SK-N-SH (cell line): ENCODE results near the gene PIP4K2A. TPM values are rescaled to one million over a fixed set of nuclear protein-coding genes. Genes with fewer than 3 reads are reported as not detected.

Source experiments
- CTCF ChIA-PET: fragments of 300-600, 350-600 bp; formaldehyde crosslinking; extraction: SDS; loops from one replicate; lab custom pipeline; 2021; lab: Yijun Ruan, JAX
- POLR2A ChIA-PET: fragments of 350-600 bp; sonication (Branson Sonifier 250); formaldehyde crosslinking; extraction: SDS; loops from one replicate; lab custom pipeline; 2020; ENCODE audit warnings: antibody characterized with exemption, inconsistent platforms; lab: Yijun Ruan, JAX
- DNase-seq: peaks from one replicate; pipeline ENCODE4 v3.0.0; 2012
- H2AFZ ChIP-seq: fragments of 200-600 bp; sonication (generic); 2 replicates; pipeline ENCODE4 v1.8.1; 2016; ENCODE audit warnings: antibody characterized with exemption, mild to moderate bottlenecking, low read depth
- H3F3A ChIP-seq: fragments of 200-600 bp; sonication (generic); replicated peaks from 2 replicates; pipeline ENCODE3; 2016; ENCODE audit warnings: antibody characterized with exemption, mild to moderate bottlenecking; ENCODE audit not compliant: insufficient read depth
- H3K27ac ChIP-seq, 2 experiments: fragments of 200-500 bp in 1 of 2; fragments of 200-600 bp in 1 of 2; sonication (Bioruptor generic) in 1 of 2; sonication (generic), shearing (Covaris generic) in 1 of 2; 2 replicates each; pipeline versions ENCODE4 v1.5.1 to v1.6.1; 2014 to 2016; ENCODE audit warnings: low read depth in 2 of 2, inconsistent platforms in 1 of 2, low read length in 1 of 2, mild to moderate bottlenecking in 1 of 2, mixed read lengths in 1 of 2
- H3K27me3 ChIP-seq: fragments of 200-600 bp; sonication (generic), shearing (Covaris generic); 2 replicates; pipeline ENCODE4 v1.6.1; 2016; ENCODE audit warnings: mixed run types; ENCODE audit not compliant: insufficient read depth
- H3K36me3 ChIP-seq, 2 experiments: fragments of 200-500 bp in 1 of 2; fragments of 200-600 bp in 1 of 2; sonication (Bioruptor generic) in 1 of 2; sonication (generic) in 1 of 2; replicated peaks in 1 of 2; 2 replicates each; pipeline versions ENCODE3 to v1.5.1; 2014 to 2016; ENCODE audit warnings: low read length in 1 of 2, mild to moderate bottlenecking in 1 of 2; ENCODE audit not compliant: insufficient read depth in 2 of 2, control insufficient read depth in 1 of 2
- H3K4me1 ChIP-seq, 2 experiments: fragments of 200-500 bp in 1 of 2; fragments of 200-600 bp in 1 of 2; sonication (Bioruptor generic) in 1 of 2; sonication (generic), shearing (Covaris generic) in 1 of 2; 2 replicates each; pipeline versions ENCODE4 v1.5.1 to v1.6.1; 2014 to 2016; ENCODE audit warnings: low read depth in 1 of 2, low read length in 1 of 2, mixed run types in 1 of 2; ENCODE audit not compliant: insufficient read depth in 2 of 2, control insufficient read depth in 1 of 2
- H3K4me2 ChIP-seq: fragments of 200-600 bp; sonication (generic), shearing (Covaris generic); 2 replicates; pipeline ENCODE4 v1.6.1; 2017; ENCODE audit warnings: mixed run types
- H3K4me3 ChIP-seq, 2 experiments: fragments of 200-500 bp in 1 of 2; fragments of 200-600 bp in 1 of 2; sonication (Bioruptor generic) in 1 of 2; sonication (generic), shearing (Covaris generic) in 1 of 2; 2 replicates each; pipeline versions ENCODE4 v1.5.1 to v1.8.1; 2014 to 2016; ENCODE audit warnings: low read depth in 2 of 2, inconsistent platforms in 1 of 2, low read length in 1 of 2, mild to moderate bottlenecking in 1 of 2, mixed read lengths in 1 of 2, moderate library complexity in 1 of 2
- H3K79me2 ChIP-seq: fragments of 200-600 bp; sonication (generic); 2 replicates; pipeline ENCODE4 v1.8.1; 2017; ENCODE audit warnings: mild to moderate bottlenecking; ENCODE audit not compliant: insufficient read depth
- H3K9ac ChIP-seq: fragments of 200-600 bp; sonication (generic); 2 replicates; pipeline ENCODE4 v1.6.1; 2017; ENCODE audit warnings: mixed run types
- H3K9me2 ChIP-seq: fragments of 200-600 bp; sonication (generic); 2 replicates; pipeline ENCODE4 v1.6.1; 2017; ENCODE audit warnings: mixed run types
- H3K9me3 ChIP-seq: fragments of 200-600 bp; sonication (generic); 2 replicates; pipeline ENCODE4 v1.6.1; 2017; ENCODE audit warnings: mixed run types, mild to moderate bottlenecking, moderate library complexity
- H4K20me1 ChIP-seq: fragments of 200-600 bp; sonication (generic); 2 replicates; pipeline ENCODE4 v1.6.1; 2017; ENCODE audit warnings: mild to moderate bottlenecking, mixed run types; ENCODE audit not compliant: insufficient read depth
- EZH2phosphoT487 ChIP-seq: fragments of 200-600 bp; sonication (generic); IDR thresholded peaks from 2 replicates; pipeline ENCODE4 v1.6.1; 2017; ENCODE audit warnings: low read depth, mixed run types, mild to moderate bottlenecking, antibody characterized with exemption, moderate library complexity, borderline replicate concordance
- MEF2A ChIP-seq: IDR thresholded peaks from 2 replicates; pipeline ENCODE4 v1.4.0; 2012; ENCODE audit warnings: low read depth, borderline replicate concordance
- MXI1 ChIP-seq: IDR thresholded peaks from 2 replicates; pipeline ENCODE4 v1.6.1; 2012; ENCODE audit warnings: mild to moderate bottlenecking, low read depth, low read length, improper control_type of control experiment
- RAD21 ChIP-seq: IDR thresholded peaks from 2 replicates; pipeline ENCODE4 v1.6.1; 2012; ENCODE audit warnings: mild to moderate bottlenecking, low read length
- TCF12 ChIP-seq: IDR thresholded peaks from 2 replicates; pipeline ENCODE4 v1.4.0; 2012
- TEAD4 ChIP-seq: IDR thresholded peaks from 2 replicates; pipeline ENCODE4 v1.4.0; 2012; ENCODE audit warnings: mild to moderate bottlenecking, borderline replicate concordance; ENCODE audit not compliant: insufficient read depth
- WGBS: methylation state at CpG from one replicate; pipeline ENCODE4 v1.1.6; 2017; ENCODE audit warnings: low lambda C conversion rate; 5-methylcytosine and 5-hydroxymethylcytosine counted together
- polyA plus RNA-seq, 3 experiments: library from polyadenylated mRNA; depleted of rRNA; stranded (reverse); fragments of >200 nt; gene quantifications; 2 replicates each; pipeline ENCODE4 v1.2.3, GENCODE V29; 2012
- TF ChIP-seq, protein P1 (sequence below): fragments of 150-350 bp; IDR thresholded peaks from 2 replicates; pipeline ENCODE4 v1.6.1; 2016; ENCODE audit warnings: mild to moderate bottlenecking, low read depth, low read length
- TF ChIP-seq, protein P2 (sequence below): IDR thresholded peaks from 2 replicates; pipeline ENCODE4; 2012
- TF ChIP-seq, protein P3 (sequence below): IDR thresholded peaks from 2 replicates; pipeline ENCODE4 v1.4.0; 2012; ENCODE audit warnings: low read depth, borderline replicate concordance
- TF ChIP-seq, protein P4 (sequence below): IDR thresholded peaks from 2 replicates; pipeline ENCODE4 v1.4.0; 2012; ENCODE audit warnings: low read depth, borderline replicate concordance
- TF ChIP-seq, protein P5 (sequence below): IDR thresholded peaks from 2 replicates; pipeline ENCODE4 v1.4.0; 2012; ENCODE audit warnings: low read depth
- TF ChIP-seq, protein P6 (sequence below): fragments of 200-600 bp; sonication (generic); IDR thresholded peaks from 2 replicates; pipeline ENCODE4 v1.6.1; 2017; ENCODE audit warnings: antibody characterized with exemption, mild to moderate bottlenecking, moderate library complexity
- TF ChIP-seq, protein P7 (sequence below): IDR thresholded peaks from 2 replicates; pipeline ENCODE4 v1.6.1; 2012; ENCODE audit warnings: mild to moderate bottlenecking, low read depth, low read length, moderate library complexity

The PIP4K2A gene
- polyA plus RNA-seq, 1 of the 3 experiments (the other 2 are of a cell fraction): 10.8 TPM

DNA sequence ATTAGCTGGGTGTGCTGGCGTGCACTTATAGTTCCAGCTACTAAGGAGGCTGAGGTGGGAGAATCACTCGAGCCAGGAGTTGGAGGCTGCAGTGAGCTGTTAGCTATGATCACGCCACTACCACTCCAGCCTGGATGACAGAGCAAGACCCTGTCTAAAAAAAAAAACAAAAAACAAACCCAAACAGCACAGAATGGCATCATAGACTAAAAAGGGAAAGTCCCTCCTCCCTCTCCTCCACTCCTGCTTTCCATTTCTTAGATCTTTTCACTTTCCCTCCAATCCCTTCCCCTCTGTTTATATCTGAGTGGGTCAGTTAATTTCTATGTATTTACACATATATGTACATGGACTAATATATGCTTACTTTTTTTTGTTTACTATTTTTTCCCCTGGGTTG is 10.4 kb upstream of the PIP4K2A start (continued):
- TF ChIP-seq, protein P1, sequence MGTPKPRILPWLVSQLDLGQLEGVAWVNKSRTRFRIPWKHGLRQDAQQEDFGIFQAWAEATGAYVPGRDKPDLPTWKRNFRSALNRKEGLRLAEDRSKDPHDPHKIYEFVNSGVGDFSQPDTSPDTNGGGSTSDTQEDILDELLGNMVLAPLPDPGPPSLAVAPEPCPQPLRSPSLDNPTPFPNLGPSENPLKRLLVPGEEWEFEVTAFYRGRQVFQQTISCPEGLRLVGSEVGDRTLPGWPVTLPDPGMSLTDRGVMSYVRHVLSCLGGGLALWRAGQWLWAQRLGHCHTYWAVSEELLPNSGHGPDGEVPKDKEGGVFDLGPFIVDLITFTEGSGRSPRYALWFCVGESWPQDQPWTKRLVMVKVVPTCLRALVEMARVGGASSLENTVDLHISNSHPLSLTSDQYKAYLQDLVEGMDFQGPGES: no peak

DNA sequence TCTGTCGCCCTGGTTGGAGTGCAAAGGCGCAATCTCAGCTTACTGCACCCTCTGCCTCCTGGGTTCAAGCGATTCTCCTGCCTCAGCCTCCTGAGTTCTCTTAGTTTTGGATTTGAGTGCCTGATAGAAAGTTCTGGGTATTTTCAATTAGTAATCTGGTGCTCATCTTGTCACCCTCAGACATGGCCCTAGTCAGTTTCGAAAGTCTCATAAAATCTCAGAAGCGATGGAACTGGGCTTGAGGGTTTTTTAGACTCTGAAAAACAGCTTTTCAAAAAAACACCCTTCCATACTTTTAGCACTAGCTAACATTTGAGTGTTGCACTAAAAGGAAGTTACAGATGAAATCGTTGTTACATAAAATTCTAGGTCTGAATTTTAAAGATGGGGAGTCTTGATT is 9.4 kb upstream of the PIP4K2A start:
- no peak for DNase-seq
- TF ChIP-seq, protein P2, sequence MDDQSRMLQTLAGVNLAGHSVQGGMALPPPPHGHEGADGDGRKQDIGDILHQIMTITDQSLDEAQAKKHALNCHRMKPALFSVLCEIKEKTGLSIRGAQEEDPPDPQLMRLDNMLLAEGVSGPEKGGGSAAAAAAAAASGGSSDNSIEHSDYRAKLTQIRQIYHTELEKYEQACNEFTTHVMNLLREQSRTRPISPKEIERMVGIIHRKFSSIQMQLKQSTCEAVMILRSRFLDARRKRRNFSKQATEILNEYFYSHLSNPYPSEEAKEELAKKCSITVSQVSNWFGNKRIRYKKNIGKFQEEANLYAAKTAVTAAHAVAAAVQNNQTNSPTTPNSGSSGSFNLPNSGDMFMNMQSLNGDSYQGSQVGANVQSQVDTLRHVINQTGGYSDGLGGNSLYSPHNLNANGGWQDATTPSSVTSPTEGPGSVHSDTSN: no peak
- TF ChIP-seq TEAD4 (no peak), MXI1 (no peak), RAD21 (no peak), MEF2A (no peak), TCF12 (no peak), EZH2phosphoT487 (no peak)
- TF ChIP-seq, protein P3, sequence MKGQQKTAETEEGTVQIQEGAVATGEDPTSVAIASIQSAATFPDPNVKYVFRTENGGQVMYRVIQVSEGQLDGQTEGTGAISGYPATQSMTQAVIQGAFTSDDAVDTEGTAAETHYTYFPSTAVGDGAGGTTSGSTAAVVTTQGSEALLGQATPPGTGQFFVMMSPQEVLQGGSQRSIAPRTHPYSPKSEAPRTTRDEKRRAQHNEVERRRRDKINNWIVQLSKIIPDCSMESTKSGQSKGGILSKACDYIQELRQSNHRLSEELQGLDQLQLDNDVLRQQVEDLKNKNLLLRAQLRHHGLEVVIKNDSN: no peak
- TF ChIP-seq, protein P4, sequence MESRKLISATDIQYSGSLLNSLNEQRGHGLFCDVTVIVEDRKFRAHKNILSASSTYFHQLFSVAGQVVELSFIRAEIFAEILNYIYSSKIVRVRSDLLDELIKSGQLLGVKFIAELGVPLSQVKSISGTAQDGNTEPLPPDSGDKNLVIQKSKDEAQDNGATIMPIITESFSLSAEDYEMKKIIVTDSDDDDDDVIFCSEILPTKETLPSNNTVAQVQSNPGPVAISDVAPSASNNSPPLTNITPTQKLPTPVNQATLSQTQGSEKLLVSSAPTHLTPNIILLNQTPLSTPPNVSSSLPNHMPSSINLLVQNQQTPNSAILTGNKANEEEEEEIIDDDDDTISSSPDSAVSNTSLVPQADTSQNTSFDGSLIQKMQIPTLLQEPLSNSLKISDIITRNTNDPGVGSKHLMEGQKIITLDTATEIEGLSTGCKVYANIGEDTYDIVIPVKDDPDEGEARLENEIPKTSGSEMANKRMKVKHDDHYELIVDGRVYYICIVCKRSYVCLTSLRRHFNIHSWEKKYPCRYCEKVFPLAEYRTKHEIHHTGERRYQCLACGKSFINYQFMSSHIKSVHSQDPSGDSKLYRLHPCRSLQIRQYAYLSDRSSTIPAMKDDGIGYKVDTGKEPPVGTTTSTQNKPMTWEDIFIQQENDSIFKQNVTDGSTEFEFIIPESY: no peak
- TF ChIP-seq, protein P5, sequence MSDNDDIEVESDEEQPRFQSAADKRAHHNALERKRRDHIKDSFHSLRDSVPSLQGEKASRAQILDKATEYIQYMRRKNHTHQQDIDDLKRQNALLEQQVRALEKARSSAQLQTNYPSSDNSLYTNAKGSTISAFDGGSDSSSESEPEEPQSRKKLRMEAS: no peak
- TF ChIP-seq, protein P6, sequence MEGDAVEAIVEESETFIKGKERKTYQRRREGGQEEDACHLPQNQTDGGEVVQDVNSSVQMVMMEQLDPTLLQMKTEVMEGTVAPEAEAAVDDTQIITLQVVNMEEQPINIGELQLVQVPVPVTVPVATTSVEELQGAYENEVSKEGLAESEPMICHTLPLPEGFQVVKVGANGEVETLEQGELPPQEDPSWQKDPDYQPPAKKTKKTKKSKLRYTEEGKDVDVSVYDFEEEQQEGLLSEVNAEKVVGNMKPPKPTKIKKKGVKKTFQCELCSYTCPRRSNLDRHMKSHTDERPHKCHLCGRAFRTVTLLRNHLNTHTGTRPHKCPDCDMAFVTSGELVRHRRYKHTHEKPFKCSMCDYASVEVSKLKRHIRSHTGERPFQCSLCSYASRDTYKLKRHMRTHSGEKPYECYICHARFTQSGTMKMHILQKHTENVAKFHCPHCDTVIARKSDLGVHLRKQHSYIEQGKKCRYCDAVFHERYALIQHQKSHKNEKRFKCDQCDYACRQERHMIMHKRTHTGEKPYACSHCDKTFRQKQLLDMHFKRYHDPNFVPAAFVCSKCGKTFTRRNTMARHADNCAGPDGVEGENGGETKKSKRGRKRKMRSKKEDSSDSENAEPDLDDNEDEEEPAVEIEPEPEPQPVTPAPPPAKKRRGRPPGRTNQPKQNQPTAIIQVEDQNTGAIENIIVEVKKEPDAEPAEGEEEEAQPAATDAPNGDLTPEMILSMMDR: no peak
- TF ChIP-seq, protein P1: no peak
- TF ChIP-seq, protein P7, sequence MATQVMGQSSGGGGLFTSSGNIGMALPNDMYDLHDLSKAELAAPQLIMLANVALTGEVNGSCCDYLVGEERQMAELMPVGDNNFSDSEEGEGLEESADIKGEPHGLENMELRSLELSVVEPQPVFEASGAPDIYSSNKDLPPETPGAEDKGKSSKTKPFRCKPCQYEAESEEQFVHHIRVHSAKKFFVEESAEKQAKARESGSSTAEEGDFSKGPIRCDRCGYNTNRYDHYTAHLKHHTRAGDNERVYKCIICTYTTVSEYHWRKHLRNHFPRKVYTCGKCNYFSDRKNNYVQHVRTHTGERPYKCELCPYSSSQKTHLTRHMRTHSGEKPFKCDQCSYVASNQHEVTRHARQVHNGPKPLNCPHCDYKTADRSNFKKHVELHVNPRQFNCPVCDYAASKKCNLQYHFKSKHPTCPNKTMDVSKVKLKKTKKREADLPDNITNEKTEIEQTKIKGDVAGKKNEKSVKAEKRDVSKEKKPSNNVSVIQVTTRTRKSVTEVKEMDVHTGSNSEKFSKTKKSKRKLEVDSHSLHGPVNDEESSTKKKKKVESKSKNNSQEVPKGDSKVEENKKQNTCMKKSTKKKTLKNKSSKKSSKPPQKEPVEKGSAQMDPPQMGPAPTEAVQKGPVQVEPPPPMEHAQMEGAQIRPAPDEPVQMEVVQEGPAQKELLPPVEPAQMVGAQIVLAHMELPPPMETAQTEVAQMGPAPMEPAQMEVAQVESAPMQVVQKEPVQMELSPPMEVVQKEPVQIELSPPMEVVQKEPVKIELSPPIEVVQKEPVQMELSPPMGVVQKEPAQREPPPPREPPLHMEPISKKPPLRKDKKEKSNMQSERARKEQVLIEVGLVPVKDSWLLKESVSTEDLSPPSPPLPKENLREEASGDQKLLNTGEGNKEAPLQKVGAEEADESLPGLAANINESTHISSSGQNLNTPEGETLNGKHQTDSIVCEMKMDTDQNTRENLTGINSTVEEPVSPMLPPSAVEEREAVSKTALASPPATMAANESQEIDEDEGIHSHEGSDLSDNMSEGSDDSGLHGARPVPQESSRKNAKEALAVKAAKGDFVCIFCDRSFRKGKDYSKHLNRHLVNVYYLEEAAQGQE: no peak
- Histone ChIP-seq H3K9me2 (no peaks in the 10 kb centered on the region), H3K27me3 (no peaks in the 10 kb centered on the region), H3K9me3 (no peaks in the 10 kb centered on the region), H3K79me2 (no peaks in the 10 kb centered on the region), H3F3A (no peaks in the 10 kb centered on the region), H3K4me1 (no peaks in the 10 kb centered on the region), H2AFZ (no peak overlapping the region), H3K27ac (no peak overlapping the region), H3K4me3 (no peak overlapping the region), H4K20me1 (no peaks in the 10 kb centered on the region), H3K36me3 (no peaks in the 10 kb centered on the region), H3K4me2 (no peak overlapping the region), H3K9ac (no peak overlapping the region)
- POLR2A ChIA-PET: no interaction called here
- 75% methylated on average over 6 of the region's 6 CpGs for WGBS
- CTCF ChIA-PET: no interaction called here
